HG03175 (cell line): ENCODE measurements around the gene PPT1.

Experiments
- ATAC-seq: cut with Tn5 transposase; IDR thresholded peaks from one replicate; pipeline ENCODE4 v1.9.1; 2021; ENCODE audit warnings: mild to moderate bottlenecking, moderate library complexity; ENCODE audit not compliant: unreplicated experiment

The PPT1 gene

GRCh38 chr1:40032240-40032891 is 64.7 kb downstream of the PPT1 start:
- peak; percentile 43 for ATAC-seq

- no peak for ATAC-seq
These were observed 66.4 kb downstream of the PPT1 start for GRCh38 chr1:40030528-40031135.

- ATAC-seq, result no peak
These were observed 67.4 kb downstream of the PPT1 start for GRCh38 chr1:40029608-40030007.

GRCh38 chr1:40027647-40028046 is 69.4 kb downstream of the PPT1 start:
- no peak for ATAC-seq

GRCh38 chr1:40024671-40025070 is 72.4 kb downstream of the PPT1 start:
- ATAC-seq, result no peak

- ATAC-seq, result no peak
These were observed 73.6 kb downstream of the PPT1 start for GRCh38 chr1:40023379-40023944.
